M059J (cell line): ENCODE results near the gene VAV2. TPM values are rescaled to one million over a fixed set of nuclear protein-coding genes. Genes with fewer than 3 reads are reported as not detected.

Source experiments
- DNase-seq: peaks from one replicate; pipeline ENCODE4 v3.0.0-alpha.2; 2012; ENCODE audit warnings: low read depth
- total RNA-seq: library from RNA; depleted of rRNA; stranded (reverse); fragments of >200 nt; shearing (Covaris generic); gene quantifications from 2 replicates; pipeline ENCODE4 v1.2.3, GENCODE V29; 2014

VAV2 gene
- total RNA-seq, 1 experiment from 2014 or later: 17.2 TPM

GRCh38 chr9:133839822-133840329, 152.2 kb downstream of the VAV2 start:
- DNase-seq: no peak

GRCh38 chr9:133838859-133839507, 153.1 kb downstream of the VAV2 start:
- DNase-seq: no peak

- DNase-seq: no peak
Measured at GRCh38 chr9:133837627-133838597, 154.2 kb downstream of the VAV2 start.

DNA sequence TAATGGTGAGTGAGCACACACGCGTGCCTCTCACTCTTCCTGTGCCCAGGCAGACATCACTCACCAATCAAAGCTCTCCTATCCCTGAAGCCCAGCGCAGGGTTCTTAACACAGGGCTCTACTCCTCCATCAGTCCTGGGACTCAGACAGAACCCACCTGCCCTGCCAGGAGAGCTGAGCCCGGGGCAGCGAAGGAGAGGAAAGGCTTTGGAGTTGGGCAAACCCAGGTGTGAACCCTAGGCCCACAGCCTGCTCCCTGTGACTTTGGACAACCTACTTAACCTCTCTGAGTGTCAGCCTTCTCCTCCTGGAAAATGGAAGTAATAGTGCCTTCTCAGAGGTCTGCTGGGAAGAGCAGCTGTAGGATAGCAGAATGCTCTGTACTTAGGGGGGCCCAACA, 155.3 kb downstream of the VAV2 start:
- DNase-seq: no peak

GRCh38 chr9:133836001-133836758, 155.9 kb downstream of the VAV2 start:
- DNase-seq: no peak

- no peak for DNase-seq
Measured at GRCh38 chr9:133835262-133835901, 156.7 kb downstream of the VAV2 start.

DNA sequence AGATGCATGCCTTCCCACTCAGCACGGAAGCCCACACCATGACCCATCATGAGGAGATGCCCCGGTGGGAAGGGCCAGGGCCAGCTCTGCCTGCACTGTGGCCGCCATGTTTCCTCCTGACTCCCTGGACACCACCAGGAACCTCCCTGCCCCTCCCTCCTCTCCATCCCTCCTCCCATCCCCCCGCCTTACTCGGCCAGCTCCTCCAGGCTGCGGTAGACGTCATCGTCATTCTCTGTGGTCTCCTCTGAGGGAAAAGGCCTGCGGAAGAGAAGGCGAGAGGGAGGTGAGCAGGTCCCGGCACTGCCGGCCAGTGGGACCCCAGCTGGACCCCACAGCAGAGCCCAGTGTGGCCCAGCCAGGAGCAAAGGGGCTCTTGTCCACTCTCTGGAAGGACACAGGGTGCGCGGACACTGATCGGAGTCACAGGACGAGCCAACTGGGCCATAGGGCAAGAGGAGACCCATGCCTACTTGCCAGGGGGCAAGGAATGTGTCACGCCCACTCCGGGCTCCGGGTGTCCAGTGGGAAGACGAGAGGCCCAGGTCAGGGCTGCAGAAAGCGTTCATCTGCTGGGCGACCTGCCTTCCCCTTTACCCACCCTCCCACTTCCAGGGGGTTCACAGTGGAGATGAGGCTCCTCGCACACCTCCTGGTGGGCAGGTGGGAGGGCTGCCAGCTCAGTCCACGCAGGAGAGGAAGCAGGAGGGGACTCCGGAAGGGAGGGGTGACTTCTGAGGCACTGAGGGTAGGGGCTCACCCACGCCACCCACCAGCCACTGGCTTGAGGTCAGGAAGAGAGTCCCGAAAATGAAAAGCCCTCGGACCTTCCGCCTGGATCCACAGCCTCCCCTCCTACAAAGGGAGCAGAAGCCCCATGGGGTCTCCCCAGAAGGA, 157.8 kb downstream of the VAV2 start:
- DNase-seq: no peak

DNA sequence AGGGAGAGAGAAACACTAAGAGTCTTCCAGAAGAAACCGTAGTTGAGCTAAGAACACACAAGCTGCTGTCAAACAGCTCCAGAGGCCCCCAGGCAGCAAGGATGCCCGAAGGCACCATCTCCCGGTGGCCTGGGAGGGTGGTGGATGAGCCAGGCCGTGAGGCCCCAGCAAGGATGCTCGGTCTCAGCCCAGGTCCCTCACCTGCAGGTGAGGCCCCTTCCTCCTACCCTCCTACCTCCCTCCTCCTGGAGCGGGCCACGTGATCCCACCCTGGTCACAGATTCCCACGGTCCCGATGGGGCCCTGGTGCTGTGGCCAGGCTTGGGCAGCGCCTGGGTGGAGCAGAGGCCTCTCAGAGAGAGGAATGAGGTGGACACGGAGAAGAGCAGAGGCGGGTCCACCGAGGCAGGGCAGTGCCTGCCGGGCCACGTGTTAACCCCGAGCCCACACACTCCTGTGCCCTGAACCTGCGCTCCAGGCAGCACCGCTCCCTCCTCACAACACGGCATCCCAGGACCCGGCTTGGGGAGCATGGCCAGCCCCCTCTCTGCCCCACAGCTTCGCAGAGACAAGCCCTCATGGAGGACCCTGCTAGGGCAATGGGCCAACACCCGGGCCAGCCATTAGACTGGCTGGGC, 158.6 kb downstream of the VAV2 start:
- no peak for DNase-seq

DNA sequence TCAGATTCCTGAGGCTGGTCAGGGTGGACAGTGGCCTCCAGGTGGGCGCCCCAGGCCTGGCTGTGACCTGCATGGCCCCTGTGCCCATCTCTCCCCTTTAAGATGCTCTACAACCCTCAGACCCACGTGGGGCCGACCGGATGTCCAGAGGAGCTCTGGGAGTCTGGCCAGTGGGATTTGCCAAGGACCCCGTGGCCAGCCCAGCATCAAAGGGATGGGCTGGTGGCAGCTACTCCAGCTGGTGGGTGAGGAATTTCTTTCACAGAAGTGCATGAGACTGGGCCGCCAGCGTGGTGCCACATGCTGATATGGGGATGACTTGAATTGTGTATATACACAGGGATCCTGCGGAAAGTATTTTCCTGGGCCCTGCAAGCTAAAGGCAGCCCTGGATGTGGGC, 159.2 kb downstream of the VAV2 start:
- DNase-seq: no peak

GRCh38 chr9:133830711-133831110, 161.4 kb downstream of the VAV2 start:
- DNase-seq: no peak

DNA sequence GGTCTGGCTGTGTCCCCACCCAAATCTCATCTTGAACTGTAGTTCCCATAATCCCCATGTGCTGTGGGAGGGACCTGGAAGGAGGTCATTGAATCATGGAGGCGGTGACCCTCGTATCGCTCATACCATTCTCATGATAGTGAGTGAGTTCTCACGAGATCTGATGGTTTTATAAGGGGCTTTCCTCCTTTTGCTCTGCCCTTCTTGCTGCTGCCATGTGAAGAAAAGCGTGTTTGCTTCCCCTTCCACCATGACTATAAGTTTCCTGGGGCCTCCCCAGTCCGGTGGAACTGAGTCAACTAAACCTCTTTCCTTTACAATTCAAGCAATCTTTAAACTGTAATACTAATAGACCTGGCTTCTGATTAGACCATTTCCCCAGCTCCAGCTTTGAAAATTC, 161.8 kb downstream of the VAV2 start:
- DNase-seq: no peak

DNA sequence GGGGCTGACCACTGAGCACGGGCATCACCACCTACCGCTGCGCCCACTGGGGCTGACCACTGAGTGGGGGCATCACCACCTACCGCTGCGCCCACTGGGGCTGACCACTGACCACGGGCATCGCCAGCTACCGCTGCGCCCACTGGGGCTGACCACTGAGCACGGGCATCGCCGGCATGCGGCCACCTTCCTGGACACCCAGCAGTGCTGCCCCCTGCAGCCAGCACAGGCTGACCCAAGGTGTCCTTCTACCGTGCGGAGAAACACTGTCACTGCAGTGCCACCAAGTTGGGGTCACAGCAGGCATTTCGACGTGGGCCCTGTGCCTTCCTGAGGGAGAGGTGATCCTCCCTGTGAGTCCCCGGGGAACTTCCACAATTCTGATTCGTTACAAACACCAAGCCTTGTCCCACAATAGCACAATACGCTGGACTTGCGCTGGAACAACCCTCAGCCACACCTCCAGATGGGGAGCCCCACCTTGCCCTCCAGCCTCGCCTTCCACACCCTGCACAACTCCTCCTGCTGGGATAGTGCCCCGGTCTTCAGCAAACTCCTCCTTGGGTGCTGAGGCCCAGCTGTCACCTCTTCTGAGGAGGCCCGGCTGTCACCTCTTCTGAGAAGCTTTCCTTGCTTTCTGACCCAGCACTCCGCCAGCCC, 163.7 kb downstream of the VAV2 start:
- DNase-seq: no peak

DNA sequence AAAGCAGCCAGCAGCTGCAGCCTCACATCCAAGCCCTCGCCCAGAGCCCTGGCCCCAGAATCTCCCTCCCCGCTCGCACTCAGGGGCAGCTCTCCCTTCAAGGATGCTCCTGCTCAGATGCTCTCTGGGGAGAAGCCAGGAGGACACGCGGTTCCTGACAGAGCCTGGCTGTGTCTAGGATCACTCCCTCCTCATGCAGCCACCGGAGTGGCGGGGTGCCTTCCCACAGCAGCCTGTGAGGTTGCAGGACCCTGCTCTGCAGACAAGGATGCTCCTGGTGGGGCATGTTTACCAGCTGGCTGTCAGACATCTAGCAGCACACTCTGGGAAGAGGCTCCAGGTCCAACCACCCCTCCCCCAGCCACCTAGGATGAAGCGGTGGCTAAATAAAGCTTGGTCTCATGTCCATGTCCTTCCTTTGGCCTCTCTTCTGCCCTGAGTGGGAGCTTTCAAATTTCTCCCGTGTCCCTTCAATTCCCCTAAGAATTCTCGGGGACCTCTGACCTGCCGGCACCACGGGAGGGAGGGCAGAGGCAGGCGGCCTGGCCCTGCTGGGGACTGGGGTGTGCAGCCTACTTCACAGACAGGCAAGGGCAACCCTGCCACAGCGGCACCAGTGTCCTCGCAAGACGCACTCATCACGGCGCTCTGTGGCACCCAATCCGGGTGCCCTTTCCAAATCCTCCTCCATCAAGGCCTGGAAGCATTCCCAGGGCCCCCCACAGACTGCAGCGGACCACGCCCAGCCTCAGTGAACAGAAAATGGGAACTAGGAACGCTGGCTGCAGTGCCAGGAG, 165.6 kb downstream of the VAV2 start:
- no peak for DNase-seq

DNA sequence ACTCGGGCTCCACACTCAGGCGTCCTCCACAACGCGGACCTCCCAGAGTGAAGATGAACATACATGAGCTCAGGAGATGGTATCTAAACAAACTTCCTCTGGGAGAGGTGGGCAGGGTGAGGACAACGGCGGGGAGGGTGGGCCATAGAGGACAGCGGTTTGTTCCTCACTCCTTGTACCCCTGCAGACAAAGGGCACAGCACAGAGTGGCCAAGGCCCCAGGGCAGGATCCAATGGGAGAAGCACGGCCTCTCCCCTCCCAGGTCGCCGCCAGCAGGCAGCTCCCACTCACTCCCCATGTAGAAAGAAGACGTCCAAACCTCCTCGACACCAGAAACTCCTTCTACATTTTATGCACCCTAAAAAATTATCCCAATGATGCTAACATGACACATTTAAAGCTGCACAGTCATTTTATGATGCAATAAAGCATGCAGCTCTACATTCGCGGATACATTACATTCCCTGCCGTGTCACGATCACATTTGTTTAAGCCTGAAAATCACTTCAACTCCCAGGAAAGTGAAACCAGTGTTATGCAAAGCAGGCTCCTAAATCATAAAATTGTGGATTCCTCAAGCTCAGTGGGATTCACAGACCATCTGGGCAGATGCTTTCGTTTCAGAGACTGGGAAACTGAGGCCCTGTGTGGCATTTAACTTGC, 166.4 kb downstream of the VAV2 start:
- no peak for DNase-seq

- DNase-seq: no peak
Measured at GRCh38 chr9:133824802-133825186, 167.3 kb downstream of the VAV2 start.

DNA sequence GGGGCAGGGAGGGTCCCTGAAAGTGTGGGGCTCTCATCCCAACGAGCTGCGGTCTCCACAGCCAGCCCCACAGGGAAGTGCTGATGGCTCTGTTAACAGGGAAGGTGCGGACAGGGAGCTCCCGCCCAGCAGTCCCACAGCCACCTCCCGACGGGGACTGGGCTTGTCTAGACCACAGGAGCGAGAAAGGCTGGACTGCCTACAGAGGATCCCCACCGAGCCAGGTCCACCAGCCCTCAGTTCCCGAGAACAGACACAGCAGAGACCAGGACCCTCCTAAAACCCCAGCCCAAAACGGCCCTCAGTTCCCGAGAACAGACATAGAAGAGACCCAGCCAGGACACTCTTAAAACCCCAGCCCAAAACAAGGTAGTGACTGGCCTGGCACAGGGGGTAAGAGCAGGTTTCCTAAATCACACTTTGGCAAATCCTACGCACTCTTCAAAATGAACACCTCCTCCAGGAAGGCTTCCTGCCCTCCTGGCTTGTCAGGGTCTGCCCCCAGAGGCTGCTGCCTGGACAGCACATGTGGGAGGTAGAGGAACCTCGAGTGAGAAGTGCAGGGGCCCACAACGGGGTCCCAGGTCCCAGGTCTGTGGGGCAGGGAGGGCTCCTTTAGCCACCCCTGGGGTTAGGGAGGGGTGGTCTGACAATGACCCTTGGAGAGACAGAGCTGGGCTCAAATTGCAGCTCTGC, 167.9 kb downstream of the VAV2 start:
- DNase-seq: no peak
